Measurements from ENCODE around the gene PDE6A.

The PDE6A gene

DNA sequence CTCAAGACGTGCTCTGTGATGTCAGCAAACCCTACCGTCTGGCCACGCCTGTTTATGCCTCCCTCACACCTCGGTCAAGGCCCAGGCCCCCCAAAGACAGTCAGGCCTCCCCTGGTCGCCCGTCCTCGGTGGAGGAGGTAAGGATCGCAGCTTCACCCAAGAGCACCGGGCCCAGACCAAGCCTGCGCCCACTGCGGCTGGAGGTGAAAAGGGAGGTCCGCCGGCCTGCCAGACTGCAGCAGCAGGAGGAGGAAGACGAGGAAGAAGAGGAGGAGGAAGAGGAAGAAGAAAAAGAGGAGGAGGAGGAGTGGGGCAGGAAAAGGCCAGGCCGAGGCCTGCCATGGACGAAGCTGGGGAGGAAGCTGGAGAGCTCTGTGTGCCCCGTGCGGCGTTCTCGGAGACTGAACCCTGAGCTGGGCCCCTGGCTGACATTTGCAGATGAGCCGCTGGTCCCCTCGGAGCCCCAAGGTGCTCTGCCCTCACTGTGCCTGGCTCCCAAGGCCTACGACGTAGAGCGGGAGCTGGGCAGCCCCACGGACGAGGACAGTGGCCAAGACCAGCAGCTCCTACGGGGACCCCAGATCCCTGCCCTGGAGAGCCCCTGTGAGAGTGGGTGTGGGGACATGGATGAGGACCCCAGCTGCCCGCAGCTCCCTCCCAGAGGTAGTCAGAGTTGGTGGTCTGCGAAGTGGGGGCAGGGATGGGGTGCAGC lies 111.3 kb downstream of the PDE6A start:
- DNase-seq, result no peak

DNA sequence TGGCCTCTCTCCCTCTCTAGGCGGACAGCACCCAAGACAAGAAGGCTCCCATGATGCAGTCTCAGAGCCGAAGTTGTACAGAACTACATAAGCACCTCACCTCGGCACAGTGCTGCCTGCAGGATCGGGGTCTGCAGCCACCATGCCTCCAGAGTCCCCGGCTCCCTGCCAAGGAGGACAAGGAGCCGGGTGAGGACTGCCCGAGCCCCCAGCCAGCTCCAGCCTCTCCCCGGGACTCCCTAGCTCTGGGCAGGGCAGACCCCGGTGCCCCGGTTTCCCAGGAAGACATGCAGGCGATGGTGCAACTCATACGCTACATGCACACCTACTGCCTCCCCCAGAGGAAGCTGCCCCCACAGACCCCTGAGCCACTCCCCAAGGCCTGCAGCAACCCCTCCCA lies 112.0 kb downstream of the PDE6A start:
- DNase-seq, result no peak

DNA sequence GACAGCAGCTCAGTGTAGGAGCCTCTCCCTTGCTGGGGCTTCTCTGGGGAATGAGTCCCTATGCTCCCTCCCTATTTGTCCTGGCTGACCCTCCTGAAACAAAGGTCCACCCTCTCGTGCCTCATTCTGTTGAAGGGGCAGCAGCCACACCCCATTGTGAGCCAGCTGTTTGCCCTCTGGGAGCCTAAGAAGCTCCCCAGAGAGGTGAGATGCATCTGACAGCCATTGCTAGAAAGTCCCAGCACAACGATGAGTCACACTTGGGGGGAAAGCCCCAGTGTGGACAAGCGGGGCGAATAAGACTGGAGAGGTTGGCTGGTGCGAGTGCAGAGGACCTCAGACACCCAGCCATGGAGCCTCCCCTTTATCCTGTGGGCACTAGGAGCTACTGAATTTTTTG lies 113.1 kb downstream of the PDE6A start:
- no peak for DNase-seq

DNA sequence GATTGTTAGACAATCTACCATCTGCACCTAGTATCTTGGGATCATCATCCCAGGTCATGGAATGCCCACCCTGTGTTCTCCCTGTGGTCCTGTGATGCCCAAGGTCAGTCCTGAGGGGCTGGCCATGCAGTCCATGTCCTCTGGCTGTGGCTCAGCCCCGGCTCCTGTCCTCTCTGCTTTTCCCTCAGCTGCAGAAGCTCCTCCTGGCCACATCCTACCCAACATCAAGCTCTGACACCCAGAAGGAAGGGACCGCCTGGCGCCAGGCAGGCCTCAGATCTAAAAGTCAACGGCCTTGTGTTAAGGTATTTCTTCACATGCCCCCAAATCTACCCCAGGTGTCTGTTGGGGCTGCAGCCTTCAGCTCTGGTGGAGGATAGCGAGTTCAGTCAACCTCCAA lies 114.0 kb downstream of the PDE6A start:
- DNase-seq, result no peak

DNA sequence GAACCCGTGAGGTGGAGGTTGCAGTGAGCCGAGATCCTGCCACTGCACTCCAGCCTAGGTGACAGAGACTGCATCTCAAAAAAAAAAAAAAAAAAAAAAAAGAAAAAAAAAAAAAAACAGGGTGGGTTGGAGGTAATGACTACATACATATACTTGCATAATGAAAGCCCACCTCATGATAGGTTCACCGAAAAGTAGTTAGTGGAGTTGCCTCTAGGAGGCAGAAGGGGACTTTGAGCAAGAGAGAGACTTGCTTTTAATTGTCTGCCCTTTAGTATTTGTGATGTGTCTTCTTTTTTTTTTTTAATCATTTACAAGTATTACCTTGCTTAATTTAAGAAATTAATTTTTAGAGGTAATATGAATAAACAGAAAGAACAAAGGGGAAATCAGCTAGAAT lies 114.6 kb downstream of the PDE6A start:
- DNase-seq, result peak; percentile 72

DNA sequence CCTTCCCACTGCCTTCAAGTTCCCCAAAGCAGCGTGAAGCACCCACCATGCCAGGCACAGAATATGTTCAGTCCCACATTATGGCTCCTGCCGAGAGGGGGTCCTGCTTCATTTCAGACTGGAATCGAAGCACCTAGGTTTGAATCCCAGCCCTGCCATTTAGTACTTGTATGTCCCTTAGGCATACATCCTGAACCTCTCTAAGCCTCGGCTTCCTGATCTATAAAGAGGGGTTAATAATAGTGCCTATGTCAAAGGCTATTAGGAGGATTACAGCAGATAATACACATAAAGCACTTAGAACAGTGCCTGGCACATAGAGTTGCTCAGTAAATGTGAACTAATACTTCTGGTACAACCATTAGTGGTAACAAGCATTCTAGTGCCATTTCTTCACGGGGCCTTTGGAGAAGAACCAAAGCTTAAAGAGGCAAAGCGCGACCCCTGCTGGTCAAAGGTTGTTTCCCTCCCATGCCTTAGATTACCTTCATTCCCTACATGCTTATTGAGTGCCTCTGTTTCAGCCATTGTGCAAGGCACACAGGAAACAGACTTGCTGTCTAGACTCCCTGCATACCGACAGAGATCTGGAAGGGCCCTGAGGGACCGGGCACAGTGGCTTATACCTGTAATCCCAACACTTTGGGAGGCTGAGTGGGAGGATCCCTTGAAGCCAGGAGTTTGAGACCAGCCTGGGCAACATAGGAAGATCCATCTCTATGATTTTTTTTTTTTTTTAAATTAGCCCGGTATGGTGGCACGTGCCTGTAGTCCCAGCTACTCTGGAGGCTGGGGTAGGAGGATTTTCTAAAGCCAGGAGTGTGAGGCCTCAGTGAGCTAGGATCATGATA lies 116.2 kb downstream of the PDE6A start:
- DNase-seq, result peak; percentile 95

DNA sequence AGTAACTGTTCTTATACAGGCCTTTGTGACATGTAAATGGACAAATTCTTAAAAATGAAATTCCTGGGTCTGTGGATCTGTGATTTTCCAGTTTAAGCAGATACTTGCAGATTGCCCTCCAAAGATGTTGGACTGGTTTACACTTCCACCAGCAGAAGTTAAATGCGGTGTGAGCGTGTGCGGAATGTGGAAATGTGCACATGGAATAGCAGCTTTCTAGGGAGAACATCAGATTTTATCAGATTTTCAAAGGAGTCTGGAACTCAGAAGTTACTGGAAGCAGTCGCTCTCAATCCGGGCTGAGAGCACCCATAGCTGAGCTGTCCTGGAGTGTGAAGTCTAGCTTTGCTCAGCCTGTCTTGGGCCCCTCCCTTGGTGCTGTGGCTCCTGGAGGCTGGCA lies 117.0 kb downstream of the PDE6A start:
- no peak for DNase-seq

DNA sequence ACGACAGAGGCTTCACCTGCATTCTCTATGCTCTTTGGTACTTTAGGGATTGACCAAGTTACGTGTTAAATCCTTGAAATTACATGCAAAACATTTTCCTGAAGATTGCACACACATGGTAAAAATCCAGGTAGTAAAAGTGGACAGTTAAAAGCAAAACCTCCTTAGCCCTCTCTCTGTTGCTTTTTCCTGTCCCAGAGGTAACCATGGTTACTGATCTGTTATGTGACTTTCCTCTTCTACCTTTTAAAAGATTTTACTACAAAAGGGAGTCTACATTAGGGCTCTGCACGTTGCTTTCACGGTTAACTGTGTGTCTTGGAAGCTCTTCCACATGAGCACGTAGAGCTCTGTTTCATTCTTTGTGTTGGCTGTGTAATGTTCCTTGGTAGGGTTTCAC lies 117.5 kb downstream of the PDE6A start:
- DNase-seq, result no peak

DNA sequence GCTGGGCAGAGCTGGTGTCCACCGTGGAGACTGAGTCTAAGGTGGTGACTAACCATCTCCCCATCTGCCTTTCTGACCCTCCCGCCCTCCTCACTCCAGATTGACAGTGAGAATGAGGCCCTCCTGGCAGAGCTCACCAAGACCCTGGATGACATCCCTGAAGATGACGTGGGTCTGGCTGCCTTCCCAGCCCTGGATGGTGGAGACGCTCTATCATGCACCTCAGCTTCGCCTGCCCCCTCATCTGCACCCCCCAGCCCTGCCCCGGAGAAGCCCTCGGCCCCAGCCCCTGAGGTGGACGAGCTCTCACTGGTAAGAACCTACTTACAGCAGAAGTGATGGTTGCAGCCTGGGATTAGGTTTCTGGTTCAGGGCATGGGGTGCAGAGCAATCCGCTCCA lies 118.0 kb downstream of the PDE6A start:
- DNase-seq, result no peak

DNA sequence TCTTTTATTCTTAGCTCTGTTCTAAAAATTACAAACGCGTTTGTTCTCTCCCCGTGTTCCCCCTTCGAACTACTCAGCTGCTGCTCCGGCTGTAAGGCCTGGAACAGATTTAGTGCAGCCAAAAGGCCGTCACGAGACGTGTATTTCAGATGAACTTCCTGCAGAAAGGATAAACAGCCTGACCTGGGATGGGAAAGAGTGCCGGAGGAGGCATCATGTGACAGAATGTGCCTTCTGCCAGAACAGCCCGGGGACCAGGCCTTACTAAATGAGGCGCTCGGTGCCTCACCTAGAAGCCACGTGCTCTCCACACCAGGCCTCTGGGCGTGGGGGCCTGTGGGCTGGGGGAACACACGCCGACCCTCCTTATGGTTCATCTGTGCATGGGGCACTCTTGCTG lies 119.7 kb downstream of the PDE6A start:
- DNase-seq, result no peak

DNA sequence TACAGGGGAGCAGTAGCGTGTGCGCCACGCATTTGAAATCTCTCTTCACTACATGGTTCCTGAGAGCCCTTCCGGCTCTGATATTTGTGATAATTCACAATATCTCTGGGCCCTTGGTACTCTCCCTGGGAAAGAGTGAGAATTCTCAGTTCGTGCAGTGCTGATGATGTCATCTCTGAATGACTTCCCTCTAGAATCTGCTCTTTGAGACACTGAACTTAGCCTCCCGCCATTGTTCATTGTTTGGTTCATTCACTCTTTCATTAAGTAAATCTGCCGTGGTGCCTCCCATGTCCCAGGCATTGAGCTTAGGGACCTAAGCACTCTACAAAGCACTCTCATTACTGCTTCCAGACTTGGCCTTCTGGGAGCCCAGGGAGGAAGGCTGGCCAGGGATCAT lies 120.5 kb downstream of the PDE6A start:
- no peak for DNase-seq

DNA sequence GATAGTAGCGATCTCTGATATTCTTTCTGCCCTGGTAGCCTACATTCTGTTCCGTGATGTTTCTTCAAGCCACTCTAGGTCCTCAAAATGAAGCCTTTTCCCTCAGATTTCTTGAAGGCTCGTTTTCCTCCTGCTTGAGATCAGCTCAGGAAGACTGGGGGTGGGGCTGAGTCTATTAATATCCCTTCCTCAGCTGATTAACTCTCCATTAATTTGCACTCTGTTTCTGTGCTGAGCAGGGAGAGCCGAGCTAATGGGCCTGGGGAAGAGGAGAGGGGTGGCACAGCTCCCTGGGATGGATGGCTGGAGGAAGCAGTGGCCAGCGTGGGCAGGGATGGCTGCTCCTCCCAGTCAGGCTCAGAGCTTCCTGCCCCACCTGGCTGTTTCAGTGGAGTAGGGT lies 121.2 kb downstream of the PDE6A start:
- no peak for DNase-seq

DNA sequence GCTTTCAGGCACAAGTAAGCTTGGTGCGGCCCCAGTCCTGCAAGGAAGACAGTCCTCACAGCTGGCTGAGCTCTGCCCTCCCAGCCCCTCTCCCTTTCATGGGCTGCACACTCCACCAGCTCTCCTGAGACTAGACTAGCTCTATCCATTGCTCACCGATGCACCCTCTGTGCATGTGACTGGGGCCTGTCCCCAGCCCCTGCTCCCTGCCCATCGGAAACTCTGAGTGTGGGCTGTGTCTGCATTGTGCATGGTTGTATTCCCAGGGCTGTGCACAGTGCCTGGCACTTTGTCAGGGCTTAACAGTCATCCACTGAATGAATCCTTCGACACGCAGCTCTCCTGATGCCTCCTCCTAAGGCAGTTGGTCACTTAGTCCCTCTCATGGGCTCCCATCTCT lies 122.3 kb downstream of the PDE6A start:
- no peak for DNase-seq

DNA sequence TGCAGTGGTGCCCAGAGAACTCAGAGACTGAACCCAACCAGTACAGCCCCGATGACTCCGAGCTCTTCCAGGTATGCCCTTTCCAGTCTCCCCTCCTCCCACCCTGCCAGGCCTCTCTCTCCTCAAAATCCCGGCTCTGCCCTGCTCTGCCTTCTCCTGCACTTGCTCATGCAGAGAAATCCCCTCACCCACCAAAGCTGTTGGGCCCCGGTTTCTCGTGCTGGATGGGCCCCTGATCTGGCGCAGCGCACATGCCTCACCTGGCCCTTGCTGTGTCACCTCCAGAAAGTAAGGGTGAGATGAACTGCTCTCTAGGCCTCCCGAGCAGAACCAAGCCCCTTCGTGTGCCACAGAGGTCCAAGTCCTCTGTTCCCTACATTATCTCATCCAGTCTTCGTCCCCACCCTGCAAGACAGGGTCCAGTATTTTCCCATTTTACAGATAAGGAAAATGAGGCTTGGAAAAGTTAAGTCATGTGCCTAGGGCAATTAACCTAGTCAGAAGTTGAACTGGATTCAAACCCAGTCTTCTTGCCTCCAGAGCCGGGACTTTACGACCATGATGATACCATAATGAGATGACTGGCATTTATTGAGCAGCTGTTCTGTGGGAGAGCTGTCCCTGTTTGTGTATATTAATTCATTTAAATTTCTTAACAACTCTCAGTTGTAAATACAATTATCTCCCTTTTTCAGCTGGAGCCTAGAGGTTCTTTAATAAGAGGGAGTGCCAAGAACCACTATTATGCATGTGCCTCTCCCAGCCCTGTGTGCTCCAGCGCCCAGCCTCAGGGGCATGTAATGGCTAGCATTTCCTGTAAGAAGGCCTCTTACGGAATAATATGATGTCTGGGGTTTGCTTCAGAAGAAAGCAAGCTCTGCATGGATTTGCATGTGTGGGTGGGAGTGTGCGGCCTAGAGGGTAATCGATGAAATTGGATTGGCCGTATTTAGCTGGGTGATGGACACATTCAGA lies 123.8 kb downstream of the PDE6A start:
- DNase-seq, result no peak

DNA sequence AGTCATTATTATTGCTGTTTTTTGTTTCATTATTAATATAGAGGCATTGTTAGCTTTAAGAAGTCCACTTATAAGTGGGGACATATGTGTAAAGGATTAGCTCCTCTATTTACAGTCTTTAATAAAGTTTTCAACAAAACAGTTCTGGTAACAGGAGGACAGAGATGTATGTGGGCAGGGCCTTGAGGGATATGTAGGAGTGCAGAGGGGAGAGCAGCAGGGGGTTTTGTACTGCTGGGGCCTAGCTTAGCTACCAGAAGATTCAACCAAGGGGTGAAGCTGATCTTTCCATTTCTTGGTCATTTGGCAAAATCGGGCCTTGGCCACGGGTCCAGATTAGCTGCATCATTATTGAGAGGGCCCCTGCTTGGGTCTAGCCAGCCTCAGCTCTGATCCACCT lies 124.6 kb downstream of the PDE6A start:
- no peak for DNase-seq

DNA sequence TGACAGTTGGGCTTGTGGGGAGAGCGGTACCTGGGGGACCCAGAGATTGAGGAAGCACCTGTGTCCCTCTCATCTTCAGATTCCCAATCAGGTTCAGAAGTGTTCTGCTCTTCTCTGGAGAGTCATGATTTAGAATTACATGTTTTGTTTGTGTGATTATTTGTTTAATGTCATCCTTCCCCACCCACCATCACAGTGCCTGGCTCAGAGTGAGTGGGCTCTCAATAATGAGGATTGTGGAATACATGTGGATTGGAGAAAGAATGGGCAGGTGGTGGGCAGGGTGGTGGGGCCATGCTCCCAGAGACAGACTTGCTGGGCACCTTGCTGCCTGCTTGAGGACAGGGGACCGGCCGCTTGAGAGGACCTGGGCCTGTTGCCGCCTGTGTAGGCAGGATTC lies 126.5 kb downstream of the PDE6A start:
- DNase-seq, result no peak

DNA sequence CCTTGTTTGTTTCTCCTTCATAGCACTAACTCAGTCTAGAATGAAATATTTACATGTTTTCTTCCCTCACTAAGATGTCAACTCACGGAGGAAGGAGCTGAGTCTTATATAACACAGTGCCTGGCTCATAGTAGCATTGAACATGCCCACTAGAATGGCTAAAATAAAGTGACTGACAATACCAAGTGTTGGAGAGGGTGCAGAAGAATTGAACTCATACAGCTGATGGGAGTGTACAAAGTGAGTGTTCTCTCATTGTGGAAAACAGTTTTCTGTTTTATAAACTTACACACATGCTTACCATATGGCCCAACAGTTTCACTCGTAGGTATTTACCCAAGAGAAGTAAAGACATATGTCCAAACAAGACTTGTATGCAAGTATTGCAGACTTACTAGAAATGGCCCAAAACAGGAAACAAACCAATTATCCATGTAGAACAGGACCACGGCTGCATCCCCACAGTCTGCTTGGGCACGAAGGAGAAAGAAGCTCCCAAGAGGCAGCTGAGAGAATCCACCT lies 127.0 kb downstream of the PDE6A start:
- DNase-seq, result no peak

DNA sequence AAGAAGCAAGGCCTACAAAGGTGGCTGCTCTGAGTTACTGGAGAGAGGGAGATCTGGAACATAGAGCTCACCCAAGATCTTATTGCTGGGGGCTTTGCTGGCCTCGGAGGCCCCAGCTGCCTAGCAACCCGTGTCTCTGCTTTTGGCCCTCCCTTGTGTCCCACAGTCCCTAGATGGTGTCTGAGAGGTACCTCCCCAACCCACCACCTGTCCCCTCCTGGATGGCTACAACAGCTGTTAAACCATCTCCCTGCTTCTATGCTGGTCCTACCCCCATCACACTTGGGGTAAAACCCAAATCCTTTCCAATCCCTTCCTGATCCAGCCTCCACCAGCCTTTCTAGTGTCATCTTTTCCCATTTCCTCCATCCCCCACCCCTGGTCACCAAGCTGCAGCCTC lies 127.9 kb downstream of the PDE6A start:
- DNase-seq, result no peak

DNA sequence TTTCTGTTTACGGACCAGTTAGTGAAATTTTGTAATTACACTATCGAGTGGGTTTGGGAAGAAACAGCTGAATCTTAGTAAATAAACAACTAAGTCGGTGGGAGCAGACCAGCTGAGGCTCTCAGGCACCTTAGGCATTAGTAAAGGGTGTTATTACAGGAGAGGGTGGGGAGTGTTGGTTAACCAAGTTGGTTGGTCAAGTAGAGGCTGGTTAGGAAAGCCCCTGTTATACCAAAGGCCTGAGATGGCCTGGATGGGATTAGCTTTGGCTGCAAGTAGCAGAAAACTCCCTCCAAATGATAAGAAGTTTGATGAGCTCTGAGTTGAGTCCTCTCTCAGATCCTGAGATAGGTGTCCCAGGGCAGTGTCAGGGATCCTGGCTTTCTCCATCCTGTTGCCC lies 133.1 kb downstream of the PDE6A start:
- no peak for DNase-seq

DNA sequence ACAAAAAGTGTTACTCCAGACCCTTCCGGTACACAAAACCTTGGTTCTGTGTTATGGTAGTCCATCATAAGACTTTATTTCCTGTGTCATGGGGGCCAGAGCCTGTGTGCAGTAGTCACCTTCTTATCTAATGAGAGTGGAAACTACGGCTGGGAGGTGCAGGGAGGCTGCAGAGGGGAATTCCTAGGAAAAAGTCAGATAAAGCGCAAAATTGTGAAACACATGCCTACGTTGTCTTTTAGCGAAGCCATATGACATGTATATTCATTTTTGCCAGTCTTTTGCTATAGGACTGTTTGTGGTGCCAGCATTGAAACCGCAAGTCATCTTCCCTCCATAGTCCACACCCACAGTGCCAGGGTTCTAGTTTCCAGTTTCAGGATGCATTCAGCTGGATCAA lies 133.7 kb downstream of the PDE6A start:
- peak; percentile 38 for DNase-seq

DNA sequence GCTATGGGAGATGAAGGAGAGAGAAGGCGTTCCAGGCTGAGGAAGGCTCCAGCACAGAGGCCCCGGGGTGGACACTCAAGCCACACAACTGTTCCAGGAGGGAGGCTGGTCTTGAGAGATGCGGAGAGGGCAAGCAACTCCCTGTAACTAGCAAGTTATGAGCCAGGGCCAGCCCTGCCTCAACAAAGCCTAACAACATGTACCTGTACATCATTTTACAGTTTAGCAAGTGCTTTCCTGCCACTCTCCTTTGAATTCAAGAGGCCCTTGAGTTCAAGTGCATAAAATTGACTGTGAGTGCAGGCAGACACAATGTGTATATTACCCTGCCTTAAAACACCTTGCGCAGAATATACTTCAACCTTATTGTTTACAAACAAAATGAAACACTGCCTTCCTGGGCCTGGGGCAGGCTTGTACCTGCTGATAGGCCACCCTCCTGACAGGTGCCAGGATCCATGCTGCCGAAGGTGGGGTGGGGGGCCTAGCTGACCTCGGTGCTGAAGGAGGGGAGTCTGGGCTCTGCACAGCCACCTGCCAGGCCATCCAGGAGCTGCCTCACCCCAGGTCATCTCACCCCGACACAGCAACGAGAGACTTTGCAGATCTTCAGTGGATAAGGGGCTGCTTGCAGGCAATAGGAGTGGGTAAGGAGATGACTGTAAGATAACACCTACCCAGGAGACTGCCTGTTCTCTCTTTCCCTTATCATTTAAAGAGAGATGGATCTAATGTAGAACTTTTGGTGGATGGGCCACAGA lies 134.5 kb downstream of the PDE6A start:
- peak; percentile 20 for DNase-seq

DNA sequence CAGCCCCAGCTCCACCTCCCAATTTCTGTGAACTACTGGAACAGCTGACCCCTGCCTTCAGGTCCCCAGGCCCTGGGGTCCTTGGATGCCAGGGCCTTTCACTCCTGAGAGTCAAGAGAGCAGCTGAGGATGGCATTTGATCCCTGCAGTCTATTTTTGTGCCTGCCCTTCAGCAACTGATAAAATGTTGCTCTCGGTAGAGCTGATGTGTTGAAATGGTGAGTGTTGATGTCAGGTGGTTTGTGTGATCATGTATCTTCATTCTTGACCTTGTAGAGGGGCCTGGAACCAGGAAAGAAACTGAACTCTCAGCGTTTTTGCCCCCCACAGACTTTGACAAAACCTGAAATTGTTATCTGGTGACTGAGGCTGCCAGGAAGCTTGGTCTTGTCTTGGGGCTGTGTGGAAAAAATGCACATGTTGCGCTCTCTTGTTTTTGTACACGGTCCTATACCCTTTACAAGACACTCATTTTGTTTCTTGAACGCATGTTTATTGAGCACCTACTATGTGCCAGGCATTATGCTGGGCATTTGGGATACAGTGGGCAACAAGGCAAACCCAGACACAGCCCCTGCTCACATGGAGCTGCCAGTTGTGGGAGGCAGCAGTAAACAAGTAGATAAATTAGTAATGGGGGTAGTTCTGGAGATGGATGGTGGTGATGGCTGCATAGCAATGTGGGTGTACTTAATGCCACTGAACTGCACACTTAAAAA lies 136.2 kb downstream of the PDE6A start:
- DNase-seq, result peak; percentile 18

Measured in hematopoietic multipotent progenitor cell treated with erythropoietin and hydrocortisone succinate and interleukin-3 and kit ligand, for 4 days (in vitro differentiated cells).